Smooth muscle cell of the brain vasculature (primary cell): Measurements from ENCODE around the gene RAB3GAP1.
A peak's percentile ranks its signal among the peaks of the same experiment; 100 is the strongest.
"Not testable (repeated sequence)": the region's sequence is repeated elsewhere in the genome, so short reads cannot be mapped to it uniquely, and the experiment has no call there.

Source experiments
- DNase-seq: peaks from one replicate; pipeline ENCODE4 v3.0.0-alpha.2; 2012; ENCODE audit warnings: low read depth, low spot score

RAB3GAP1 gene

DNA sequence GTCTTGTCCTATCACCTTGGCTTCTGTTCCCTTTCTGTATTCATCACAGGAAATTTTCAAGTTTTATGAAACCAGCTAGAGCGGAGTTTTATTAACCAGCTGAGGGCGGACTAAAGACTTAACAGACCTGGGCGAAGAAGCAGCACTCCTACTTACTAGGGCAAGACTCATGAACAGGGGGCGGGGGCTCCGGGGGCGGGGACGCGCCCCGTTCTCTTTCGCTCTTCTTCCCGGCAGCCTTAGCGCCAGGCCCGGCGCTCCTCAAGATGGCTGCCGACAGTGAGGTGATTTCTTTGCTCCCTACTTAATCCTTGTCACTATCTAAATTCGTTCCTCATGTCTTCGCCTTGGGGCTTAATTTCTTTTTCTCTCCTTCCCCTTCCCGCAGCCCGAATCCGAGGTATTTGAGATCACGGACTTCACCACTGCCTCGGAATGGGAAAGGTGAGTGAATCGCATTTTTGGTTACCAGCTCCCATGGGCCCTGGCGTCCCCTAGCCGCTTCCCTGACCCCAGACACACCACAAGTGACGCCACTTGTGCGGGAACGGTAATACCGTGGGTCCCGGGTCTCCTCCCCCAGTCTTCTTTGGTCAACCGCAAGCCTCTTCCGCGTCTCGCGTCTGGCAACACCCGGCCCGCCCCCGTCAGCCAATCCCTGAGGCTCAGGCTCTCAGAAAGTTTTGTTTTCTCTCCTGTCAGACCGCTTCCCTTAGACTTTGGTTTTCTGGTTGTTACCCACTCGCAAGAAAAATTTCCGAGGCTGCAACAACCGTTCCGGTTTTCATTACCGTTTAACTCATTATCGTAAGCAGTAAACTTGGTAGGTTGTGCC lies at the start of gene RAB3GAP1:
TSS of gene RAB3GAP1 (plus strand) at position 251 of the 835 bp plus-strand sequence. CDS start at position 267, 16 bp downstream.
- DNase-seq: peak; percentile 53

DNA sequence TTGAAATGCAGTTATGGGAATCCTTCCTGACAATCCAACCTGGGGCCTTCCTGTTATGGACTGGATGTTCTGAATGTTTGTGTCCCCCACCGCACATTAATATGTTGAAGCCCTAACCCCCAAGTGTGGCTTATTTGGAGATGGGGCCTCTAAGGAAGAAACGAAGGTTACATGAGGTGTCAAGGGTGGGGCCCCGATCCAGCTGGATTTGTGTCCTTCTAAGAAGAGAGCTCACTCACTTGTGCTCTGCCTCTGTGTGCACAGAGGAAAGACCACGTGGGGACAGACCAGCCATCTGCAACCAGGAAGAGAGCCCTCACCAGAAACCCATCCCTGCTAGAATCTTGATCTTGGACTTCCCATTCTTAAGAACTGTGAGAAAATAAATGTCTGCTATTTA lies 49.3 kb upstream of the RAB3GAP1 start:
- no peak for DNase-seq

DNA sequence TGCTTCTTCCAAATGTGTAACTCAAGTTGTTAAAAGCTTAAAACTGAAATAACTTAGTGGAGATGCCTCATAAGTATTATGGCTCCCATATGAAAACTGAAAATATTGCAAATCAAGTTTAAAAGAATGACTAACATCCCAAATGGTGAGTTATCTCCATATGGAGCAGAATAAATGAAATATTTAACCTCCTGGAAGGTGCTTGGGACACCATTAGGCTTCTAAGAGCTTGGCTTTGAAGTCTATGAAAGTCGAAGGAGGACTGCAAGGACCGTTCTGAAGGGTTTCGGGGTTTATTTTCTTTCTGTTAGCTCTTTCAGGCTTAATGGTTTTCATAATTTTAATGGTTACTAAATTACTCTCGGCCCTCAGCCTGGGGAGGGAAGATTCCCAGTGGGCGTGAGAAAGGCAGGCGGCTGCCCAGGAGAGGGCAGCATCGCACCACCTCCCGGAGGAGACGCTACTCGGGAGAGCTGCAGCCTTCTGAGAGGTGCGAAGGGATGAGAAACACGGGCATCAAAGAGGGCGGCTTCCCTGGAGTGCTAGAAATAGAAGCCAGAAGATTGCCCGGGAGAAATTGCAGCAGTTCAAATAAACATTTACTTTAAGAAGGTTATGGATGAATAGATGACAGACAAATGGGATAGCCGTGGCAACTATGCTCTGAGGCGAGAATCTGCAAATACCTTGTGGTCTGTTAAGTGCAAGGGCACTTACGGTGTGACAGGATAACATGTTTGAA lies 47.9 kb upstream of the RAB3GAP1 start:
- DNase-seq: peak; percentile 18

DNA sequence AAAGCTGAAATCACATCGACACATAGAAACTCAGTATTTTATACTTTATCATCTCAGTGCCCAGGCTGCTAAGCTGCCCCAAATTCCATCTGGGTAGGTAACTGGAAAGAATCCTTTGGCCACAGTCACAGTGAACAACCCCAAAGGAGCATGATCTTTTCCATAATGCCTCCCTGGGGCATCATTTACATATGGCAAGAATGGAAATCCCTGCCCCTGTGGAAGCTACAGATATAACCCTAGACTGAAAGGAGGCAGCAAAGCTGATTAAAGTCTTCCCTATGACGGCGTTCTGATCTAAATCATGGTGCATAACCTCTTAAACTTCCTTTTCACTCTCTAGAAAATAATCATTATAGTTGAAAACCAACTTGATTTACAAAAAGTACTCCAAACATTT lies 46.3 kb upstream of the RAB3GAP1 start:
- DNase-seq: no peak

DNA sequence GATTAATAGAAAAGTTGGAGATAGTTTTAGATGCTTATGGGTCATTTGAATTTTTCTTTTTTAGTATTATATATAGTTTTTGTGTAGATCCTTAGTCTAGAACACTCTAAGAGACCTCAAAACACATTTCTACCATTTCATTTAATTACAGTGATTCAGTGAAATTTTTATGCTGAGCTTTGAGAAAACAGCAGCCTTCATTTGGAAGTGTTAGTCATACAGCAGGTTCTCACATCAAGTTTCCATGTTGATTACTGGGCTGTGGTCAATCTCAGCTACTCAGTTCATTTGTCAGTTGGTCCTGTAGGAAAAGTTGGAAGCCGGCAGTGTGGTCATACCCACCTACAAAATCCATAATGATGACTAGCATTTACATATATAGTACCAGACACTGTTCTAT lies 42.8 kb upstream of the RAB3GAP1 start:
- no peak for DNase-seq

DNA sequence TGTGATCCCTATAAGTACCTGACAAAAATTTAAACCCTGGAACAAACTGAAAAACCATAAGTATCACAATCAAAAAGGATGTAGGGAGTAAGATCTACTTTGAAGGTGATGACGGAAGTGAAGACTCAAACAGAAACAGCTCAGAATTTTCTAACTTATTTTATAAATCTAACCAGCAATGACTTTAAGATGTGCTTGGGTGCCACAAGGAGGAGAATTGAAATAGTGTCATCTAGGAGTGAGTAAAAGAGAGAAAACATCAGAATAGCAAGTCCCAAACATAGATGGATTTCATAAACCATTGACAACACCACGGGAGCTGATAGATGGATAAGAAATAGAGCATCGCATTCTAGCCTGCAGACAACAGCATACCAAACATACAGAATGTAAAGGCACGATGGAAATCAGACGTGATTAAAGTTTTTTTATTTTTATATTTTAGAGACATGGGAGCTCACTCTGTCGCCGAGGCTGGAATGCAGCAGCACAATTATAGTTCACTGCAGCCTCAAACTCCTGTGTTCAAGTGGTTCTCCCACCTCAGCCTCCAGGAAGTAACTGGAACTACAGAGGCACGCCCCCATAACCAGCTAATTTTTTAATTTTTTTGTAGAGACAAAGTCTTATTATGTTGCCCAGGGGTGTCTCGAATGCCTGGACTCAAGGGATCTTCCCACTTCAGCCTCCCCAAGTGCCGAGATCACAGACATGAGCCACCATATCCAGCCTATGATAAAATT lies 41.7 kb upstream of the RAB3GAP1 start:
- DNase-seq: no peak

DNA sequence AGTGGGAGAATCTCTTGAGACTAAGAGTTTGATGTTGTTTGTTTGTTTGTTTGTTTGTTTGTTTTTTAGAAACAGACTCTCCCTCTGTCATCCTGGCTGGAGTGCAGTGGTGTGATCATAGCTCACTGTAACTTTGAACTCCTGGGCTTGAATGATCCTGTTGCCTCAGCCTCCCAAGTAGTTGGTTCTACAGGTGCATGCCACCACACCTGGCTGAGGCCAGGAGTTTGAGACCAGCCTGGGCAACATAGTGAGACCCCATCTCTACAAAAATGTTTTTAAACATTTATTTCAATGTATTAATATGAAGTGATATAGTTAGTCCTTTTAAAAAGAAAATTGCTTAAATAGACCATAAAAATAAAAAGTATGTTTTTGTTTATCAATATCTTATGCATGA lies 40.5 kb upstream of the RAB3GAP1 start:
- no peak for DNase-seq

DNA sequence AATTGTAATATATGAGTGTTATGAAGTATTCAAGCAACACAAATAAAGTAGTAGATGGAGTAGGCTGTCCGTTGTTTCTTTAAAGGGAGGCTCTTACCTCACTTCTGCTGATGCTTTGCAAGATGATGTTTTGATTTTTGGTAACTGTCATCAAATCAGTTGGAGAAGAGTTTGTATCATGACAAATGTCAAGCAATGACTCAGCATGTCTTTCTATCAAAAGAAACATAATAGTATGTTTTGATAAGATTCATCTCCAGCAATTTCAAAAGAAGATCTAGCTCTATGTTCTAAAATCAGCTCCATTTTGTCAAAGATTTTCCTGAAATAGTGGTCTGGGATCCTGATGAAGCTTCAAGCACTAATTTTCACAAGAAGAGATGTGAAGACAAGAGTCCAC lies 30.5 kb upstream of the RAB3GAP1 start:
- no peak for DNase-seq

DNA sequence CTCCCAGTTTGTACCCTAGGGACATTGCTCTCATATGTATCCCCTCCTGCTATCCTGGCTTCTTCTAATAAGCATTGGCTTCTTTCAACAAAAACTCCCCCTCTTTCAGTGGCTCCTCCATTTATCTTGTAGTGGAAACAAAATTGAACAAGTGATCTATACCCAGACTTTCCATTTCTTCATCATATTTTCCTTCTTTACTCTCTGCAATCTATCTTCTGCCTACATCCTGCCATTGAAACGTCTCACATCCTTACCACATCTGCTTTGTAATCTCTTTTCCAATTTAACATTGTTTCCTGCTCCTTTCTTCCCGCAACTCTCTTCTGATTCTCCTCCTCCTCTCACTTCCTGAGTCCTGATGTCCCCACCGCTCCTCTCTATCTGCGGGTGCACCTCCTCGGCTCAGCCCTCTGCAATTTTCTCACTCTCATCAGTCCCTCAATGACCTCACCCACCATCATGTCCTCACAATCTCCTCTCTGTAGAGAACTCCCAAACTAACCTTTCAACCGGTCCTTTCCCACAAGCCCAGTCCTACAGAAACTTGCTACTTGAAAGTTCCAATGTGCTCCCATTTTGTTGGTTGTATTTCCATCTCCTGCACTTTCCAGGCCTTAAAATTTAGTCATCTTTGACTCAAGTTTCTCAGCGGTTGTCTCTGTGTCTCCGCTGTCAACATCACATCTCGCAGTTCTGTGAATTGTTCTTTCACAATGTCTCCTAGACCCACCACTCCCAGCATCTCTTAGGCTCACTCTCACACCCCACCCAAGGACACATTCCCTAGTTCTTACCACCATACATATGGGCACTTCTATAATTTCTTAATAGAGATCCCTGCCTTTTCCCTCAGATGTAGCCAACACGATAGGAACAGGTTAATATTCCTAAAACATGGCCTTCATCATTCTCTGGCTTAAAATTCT lies 28.9 kb upstream of the RAB3GAP1 start:
- DNase-seq: no peak

DNA sequence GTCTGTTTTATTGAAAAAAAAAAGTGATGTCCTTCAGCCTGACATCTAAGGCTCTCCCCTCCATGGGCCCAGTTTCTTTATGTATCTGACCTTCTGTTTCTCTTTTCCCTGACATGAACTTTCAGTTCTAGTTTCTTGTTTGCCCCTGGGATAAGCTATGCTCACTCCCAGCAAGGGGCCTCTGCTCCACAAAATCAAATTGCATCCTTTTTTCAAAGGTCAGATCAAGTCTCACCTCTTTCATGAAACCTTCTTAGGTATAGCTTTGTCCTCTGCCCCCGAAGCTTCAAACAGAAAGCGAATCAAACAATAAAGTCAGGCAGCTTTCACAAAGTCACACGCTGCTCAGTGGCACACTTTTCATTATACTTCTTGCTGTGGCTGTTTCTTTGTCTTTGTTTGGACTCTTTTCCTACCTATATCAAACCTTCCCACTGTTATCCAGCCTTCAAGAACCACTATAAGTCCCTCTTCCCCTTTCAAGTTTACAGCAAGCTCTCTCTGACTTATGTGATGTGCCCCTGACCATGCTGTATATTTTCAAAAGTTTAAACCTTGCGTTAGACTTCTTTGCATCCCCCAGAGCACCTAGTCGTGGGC lies 28.1 kb upstream of the RAB3GAP1 start:
- DNase-seq: no peak

DNA sequence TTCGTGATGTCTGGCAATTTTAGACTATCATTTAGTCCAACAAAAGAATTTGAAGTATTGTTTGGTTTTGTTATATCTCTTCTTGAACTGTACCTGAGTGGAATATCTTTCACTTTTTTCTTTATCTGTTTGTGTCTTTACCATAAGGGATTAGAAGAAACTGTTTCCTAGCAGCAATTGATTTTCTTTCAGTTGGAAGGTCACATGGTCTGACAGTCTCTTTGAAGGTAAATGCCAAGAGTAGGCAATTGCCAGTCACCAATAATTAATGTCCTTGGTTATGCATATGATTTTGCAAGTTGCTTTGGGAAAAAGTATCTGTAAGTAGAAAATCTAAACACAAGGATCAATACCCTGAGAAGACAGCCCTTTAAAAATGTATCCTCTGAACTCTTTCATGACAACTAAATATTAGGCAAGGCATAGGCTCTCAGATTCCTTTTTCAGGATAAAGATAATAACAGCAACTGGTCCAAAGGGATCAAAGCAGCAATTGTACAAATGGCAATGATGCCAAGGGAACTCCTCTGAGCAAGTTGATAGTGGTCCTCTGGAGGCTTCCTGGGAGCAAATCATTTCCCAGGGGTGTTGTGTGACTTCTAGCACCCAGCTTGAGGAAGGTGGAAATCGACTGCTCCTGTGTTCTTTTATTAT lies 22.5 kb upstream of the RAB3GAP1 start:
- DNase-seq: no peak

DNA sequence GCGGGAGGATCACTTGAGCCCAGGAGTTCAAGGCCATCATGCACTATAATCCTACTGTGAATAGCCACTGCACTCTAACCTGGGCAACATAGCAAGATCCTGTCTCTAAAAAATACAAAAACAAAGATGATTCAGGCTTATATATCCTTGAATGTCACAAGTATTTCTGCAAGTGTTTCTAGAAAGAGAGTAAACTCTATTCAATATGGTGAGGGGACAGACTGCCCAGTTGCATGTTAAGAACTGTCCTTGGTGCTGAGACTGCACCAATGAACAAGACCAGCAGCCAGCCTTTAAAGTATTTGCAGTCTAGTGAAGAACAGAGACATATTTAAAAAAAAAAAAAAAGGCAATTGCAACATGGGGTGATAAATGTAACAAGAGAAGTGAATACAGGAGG lies 21.3 kb upstream of the RAB3GAP1 start:
- peak; percentile 23 for DNase-seq

DNA sequence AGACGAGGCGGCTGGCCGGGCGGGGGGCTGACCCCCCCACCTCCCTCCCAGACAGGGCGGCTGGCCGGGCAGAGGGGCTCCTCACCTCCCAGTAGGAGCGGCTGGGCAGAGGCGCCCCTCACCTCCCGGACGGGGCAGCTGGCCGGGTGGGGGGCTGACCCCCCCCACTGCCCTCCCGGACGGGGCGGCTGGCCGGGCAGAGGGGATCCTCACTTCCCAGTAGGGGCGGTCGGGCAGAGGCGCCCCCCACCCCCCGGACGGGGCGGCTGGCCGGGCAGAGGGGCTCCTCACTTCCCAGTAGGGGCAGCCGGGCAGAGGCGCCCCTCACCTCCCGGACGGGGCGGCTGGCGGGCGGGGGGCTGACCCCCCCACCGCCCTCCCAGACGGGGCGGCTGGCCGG lies 18.9 kb upstream of the RAB3GAP1 start:
- DNase-seq: not testable (repeated sequence)

DNA sequence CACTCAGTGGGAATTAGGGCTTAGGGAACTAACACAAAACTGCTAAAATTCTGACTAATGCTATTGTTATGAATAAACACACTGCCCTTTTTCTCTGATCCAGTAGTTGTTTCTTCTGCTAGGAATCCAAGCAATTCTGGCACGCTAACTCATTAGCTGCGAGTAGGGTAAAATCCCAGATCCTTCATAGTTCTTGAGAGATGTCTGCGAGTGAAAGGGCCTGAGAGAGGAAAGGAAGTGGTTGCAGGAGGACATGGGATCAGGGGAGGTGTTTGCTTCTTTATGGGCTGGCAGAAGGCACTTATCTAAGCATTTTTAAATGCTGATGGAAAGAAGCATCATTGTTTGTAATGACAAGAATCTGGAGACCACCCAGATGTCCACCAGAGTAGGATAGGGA lies 14.3 kb upstream of the RAB3GAP1 start:
- DNase-seq: no peak

DNA sequence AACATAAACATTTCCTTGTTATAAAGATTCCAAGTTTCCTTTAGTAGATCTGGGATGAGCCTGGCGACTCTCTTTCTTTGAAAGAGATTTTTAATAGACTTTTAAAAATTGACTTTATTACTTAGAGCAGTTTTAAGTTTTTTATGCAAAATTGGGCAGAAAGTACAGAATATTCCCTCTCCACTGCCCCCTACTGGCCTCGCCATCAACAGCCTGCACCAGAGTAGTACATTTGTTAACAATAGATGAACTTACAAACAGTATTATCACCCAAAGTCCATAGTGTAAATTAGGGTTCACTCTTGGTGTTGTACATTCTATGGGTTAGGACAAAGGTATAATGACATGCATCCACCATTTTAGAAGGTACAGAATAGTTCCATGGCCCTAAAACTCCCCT lies 8.7 kb upstream of the RAB3GAP1 start:
- DNase-seq: no peak

DNA sequence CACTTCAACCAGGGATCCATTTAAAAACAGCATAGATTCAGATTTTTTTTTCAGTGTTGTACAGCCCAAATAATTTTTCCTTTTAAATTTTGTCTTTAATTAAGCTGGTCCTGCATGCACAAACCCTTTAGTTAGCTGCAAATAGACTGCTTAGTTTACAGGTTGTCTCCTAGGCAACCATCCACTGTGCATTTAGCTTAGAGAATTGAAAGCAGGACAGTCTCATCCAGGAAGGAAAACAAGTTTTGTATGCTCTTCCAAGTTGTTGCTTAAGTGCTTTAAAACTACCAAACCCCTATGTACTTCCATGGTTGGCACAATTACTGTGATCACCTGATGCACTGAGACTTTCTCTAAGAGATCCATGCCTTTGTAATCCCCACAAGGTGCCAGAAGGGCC lies 4.8 kb upstream of the RAB3GAP1 start, which contains the start of gene MAP3K19:
TSS of gene MAP3K19 (minus strand) at position 148 of the 400 bp plus-strand sequence. CDS start 22,800 bp downstream, outside the sequence.
- DNase-seq: no peak

DNA sequence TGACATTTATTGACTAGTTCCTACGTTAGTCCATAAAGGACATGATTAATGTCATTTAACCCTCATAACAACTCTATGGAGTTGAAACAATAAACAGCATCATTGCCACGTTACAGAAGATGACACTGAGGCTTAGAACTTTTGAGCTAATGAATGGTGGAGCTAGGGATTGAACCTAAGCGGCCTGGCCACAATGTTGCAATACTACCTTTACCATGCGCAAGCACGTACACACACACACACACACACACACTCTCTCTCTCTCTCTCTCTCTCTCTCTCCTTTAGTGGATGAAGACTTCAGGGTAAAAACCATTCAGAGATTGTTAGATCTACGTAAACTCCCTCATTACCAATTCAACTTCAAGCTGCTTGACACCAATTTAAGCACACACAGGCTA lies 4.0 kb upstream of the RAB3GAP1 start:
- DNase-seq: no peak

DNA sequence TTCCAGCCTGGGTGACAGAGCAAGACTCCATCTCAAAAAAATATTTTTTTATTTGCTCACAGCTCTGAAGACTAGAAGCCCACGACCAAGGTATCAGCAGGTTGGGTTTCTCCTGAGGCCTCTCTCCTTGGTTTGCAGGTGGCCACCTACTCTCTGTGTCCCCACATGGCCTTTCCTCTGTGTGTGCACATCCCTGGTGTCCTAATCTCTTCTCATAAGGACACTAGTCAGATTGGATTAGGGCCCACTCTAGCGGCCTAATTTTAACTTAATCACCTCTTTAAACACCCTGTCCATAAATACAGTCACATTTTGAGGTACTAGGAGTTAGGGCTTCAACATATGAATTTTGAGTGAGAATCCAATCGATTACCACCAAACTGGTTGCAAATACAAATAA lies 2.0 kb upstream of the RAB3GAP1 start:
- no peak for DNase-seq

DNA sequence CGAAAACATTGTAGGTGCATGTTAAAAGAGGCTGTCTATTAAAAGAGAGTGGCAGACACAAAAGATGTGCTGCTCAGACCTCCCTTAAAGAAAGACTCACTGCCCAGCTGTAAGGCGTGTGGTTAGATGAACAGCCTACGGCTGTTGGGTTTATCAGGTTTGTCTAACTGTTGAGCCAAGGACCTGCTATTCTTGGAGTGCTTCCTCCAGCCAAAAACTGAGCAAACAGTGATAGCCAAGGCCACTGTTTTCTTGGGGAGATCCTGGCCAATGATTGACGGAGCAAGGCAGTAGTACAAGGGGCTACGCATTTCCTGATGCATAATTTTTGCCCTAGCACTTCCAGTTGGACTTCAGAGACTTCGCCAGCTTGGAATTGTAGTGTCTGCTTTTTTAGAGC lies 1.4 kb upstream of the RAB3GAP1 start:
- DNase-seq: no peak

DNA sequence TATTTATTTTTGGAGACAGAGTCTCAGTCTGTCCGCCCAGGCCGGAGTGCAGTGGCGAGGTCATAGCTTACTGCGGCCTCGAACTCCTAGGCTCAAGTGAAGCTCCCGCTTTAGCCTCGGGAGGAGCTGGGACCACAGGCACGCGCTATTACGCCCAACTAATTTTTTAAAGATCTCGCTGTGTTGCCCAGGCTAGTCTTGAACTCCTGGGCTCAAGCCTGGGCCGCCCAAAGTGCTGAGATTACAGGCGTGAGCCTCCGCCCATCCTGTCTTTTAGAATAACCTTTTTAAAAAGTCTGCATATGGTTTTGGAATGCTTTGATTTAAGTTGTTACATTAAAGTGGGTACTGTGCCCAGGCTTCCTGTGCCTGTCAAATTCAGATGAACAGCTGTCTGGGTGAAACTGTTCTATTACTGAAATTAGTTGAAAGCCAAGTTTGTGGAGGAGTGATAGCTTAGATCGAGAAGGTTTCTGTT lies 944 bp downstream of the RAB3GAP1 start:
- no peak for DNase-seq
